ENCODE results near the gene STAG3.
"Not testable (repeated sequence)": the region's sequence is repeated elsewhere in the genome, so short reads cannot be mapped to it uniquely, and the experiment has no call there.

Gene STAG3

GRCh38 chr7:100173806-100174495 lies 3.8 kb upstream of the STAG3 start:
- no peak for DNase-seq

- no peak for DNase-seq
These were observed 3.1 kb upstream of the STAG3 start for GRCh38 chr7:100174582-100174981.

GRCh38 chr7:100175296-100175935 lies 2.3 kb upstream of the STAG3 start:
- DNase-seq: no peak

- no peak for DNase-seq
These were observed 1.3 kb upstream of the STAG3 start for GRCh38 chr7:100176096-100177044.

GRCh38 chr7:100180084-100180483 lies 2.4 kb downstream of the STAG3 start:
- not testable (repeated sequence) for DNase-seq

- DNase-seq: not testable (repeated sequence)
These were observed 4.9 kb downstream of the STAG3 start for GRCh38 chr7:100182616-100183015.

- not testable (repeated sequence) for DNase-seq
These were observed 5.4 kb downstream of the STAG3 start for GRCh38 chr7:100183090-100183489.

- DNase-seq: no peak
These were observed 8.0 kb downstream of the STAG3 start for GRCh38 chr7:100185726-100186125.

GRCh38 chr7:100189061-100189460 lies 11.3 kb downstream of the STAG3 start:
- DNase-seq: no peak

- DNase-seq: peak; percentile 44 to 70
These were observed 12.5 kb downstream of the STAG3 start for GRCh38 chr7:100190048-100190711.

- peak; percentile 25 to 37 for DNase-seq
These were observed 14.1 kb downstream of the STAG3 start for GRCh38 chr7:100191775-100192174.

GRCh38 chr7:100192281-100192862 lies 14.7 kb downstream of the STAG3 start:
- not testable (repeated sequence) for DNase-seq

GRCh38 chr7:100192969-100193368 lies 15.3 kb downstream of the STAG3 start:
- DNase-seq: no peak

- DNase-seq: no peak
These were observed 17.5 kb downstream of the STAG3 start for GRCh38 chr7:100195222-100195621.

GRCh38 chr7:100195901-100196322 lies 18.2 kb downstream of the STAG3 start:
- DNase-seq: not testable (repeated sequence)

GRCh38 chr7:100198266-100198665 lies 20.5 kb downstream of the STAG3 start:
- no peak for DNase-seq

GRCh38 chr7:100200693-100201092 lies 23.0 kb downstream of the STAG3 start:
- DNase-seq: no peak

- no peak for DNase-seq
These were observed 26.7 kb downstream of the STAG3 start for GRCh38 chr7:100204454-100204853.

GRCh38 chr7:100208911-100209408 lies 31.2 kb downstream of the STAG3 start:
- DNase-seq: no peak

GRCh38 chr7:100209493-100209892 lies 31.8 kb downstream of the STAG3 start:
- no peak for DNase-seq

- no peak for DNase-seq
These were observed 33.1 kb downstream of the STAG3 start for GRCh38 chr7:100210805-100211204.

GRCh38 chr7:100211342-100211780 lies 33.6 kb downstream of the STAG3 start:
- no peak for DNase-seq

All from inflammatory macrophage treated with lipopolysaccharide for 1 hour (primary cell).